Measurements from ENCODE around the gene TBL1XR1.

Gene TBL1XR1

DNA sequence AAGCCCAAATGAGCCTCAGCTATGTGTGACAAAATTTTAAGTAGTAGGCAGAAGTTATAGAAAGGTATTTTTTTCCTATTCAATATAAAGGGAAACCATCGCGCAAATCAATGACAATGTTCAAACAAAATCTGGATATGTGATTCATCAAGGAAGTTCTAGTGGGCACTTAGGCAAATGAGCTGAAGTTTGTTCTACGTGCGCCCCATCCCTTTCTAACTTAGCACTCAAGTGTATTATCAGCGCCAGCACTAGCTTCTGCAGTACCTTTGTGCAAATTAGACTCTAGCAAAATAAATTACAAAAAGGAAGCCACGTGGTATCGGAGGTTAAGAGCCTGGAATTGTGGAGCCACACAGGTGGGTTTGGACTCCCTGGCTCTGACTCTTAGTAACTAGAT, 91.1 kb downstream of the TBL1XR1 start:
- DNase-seq: no peak

DNA sequence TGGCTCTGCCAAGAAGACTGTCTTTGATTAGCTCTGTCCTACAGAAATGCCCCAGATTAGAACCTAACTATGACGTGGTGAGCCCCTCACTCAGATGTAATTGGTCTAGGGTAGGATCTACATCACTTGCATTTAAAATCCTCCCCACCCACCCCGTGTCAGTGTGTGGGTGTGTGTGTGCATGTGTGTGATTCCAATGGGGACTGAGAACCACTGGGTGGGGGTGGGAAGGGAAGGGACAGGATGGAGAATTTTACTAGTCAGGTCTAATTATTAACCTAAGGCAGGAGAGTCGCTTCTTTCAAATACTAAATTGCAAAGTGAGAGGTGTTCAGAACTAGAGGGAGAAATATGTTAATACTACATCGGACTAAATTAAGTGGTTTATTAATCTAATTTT, 91.7 kb downstream of the TBL1XR1 start:
- no peak for DNase-seq

DNA sequence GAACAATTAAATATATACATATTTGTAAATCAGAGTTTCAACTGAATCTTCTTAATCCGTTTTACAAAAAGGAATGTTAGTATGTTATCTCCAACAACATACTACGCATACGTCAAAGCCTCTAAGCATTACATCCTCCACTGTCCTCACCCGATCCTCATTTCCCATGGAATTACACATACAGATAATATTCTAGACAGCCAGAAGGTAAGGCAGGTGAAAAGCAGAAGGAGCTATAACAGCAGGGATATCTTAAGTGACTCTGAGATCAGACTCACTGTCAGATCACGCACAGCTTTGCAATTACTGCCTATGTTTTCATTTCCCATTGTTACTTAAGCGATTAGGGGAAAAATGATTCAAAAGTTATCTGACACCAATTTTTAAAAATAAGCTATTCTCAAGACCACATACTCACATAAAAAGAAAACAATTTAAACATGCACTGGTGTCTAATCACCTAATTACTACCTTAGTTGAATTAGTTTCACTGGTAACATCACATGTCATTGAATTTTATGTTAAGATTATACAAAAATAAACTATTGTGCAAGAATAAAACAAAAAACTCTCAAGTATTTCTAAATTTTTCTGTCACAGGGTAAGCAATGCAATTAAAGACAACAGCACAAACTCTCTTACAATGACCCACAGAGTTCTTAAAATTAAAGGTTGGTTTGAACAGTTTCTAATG, 92.8 kb downstream of the TBL1XR1 start:
- DNase-seq: no peak

DNA sequence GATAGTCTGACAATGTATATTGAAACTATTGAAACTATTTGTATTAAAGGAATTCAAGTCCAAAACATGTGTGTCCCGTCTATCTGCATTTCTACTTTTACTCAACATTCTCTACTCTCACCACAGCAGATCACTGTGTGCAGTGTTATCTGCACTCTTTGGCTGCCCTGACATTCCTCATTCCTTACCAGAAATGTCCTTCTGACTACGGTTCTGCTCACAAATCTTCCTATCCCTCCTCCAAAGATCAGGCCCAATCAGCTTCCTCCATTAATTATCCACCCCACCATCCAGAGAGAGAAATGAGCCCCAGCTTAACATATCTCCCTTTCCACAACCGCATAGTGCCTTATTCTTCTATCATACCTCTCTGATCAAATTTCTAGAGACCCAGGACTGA, 94.7 kb downstream of the TBL1XR1 start:
- no peak for DNase-seq

DNA sequence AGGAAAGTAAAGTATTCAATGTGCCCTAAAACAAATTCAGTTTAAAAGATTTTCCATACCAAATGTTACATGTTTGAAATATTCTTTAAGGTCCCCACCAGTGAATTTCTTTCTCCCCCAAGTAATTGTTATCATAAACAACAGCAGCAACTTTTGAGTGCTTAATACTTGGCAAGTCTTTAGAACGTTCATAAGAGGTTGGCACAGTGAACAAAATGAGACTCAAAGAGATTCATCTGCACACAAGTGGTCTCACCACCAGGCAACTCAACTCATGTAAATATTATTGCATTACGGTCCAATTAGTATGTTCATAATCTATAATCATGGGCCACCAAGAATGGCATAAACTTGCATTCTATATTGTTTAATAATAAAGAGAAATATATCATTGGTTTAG, 98.7 kb downstream of the TBL1XR1 start:
- DNase-seq: no peak

DNA sequence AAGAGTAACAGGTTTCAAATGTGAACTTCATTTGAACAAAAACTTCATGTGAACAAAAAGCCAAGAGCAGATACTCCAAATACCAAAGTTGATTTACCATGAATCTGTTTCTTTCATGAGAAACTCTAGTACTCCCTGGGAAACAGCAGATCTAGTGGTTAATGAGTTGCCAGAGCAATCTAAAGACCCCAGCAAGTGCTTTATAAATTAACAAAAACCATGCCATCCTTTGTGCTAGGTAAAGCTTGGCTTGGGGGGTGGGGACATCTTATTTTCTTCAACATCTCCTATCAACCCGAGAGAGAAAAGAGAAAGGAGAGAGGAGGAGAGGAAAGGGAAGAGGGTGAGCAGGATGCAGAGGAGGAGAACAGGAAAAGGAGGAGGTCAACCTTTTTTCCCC, 100.7 kb downstream of the TBL1XR1 start:
- no peak for DNase-seq

DNA sequence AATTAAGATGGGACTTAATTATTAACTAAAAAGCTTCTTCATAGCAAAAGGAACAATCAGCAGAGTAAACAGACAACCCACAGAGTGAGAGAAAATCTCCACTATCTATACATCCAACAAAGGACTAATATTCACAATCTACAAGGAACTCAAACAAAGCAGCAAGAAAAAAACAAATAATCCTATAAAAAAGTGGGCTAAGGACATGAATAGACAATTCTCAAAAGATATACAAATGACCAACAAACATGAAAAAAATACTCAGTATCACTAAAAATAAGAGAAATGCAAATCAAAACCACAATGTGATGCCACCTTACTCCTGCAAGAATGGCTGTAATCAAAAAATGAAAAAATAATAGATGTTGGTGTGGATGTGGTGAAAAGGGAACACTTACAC, 103.3 kb downstream of the TBL1XR1 start:
- no peak for DNase-seq

DNA sequence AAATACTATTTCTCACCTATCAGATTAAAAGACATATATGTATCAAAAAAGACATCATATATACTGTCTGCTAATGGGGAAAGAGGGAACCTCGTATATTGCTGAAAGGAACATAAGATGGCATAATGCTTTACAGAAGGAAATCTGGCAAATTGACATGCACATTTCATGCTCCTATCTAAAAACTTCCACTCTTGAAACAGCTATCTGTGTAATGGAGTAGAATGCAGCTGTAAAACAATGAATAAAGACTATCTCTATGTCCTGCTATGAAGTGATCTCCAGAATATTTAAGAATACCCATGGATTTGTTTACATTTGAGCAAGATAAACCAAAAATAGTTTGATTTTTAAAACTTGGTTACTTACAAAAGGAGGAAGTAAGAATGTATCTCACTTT, 107.4 kb downstream of the TBL1XR1 start:
- DNase-seq: no peak

DNA sequence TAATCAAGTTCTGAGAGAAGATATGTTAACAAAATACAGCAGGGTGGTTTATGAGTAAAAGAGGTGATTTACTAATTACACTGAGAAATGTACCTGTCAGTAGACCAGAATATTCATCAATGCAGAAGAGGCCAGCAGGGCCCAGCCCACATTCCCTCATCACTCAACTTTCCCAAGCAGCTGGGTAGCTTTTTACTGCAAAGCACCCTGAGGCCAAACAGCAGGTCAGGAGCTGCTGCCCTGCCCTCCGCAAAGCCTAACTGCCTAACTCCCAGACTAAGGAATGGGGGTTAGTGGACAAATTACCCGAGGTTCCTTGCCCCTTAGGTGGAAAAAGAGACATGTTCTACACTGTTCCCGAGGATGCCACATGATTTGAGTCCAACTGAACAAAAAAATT, 108.2 kb downstream of the TBL1XR1 start:
- DNase-seq: no peak

DNA sequence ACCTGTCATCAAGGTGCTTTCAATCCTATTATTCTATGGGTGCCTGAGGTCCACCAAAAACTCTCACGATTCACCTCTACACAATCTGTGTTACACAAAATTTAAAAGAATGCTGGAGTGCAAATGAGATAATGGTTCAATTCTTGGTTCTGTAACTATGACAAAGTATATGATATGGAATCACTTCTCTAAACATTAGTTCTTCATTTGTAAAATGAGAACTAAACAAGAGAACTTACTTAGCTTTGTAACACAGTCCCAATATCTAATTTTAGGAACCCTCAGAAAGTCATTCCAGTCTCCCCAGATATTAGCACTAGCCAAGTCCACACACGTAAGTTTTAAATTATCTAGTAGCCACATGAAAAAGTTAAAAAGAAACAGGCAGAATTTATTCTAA, 111.5 kb downstream of the TBL1XR1 start:
- DNase-seq: no peak

DNA sequence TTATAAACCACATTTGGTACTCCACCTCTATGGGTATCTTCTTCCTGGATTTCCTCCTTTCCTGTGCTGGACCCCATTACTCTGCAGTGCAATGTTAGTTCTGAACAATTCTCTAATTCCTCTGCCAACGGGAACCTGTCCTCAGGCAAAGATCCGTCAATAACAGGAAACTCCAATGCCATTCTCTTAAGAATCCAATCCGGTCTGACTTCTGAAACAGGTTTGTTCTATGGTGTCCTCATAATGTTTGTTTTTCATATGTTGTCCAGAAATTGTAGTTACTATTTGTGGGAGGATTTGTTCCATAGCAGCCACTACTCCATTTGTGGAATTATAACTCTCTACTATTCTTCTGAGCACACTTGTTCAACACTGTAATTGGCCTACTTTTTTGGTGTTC, 112.7 kb downstream of the TBL1XR1 start:
- DNase-seq: no peak

DNA sequence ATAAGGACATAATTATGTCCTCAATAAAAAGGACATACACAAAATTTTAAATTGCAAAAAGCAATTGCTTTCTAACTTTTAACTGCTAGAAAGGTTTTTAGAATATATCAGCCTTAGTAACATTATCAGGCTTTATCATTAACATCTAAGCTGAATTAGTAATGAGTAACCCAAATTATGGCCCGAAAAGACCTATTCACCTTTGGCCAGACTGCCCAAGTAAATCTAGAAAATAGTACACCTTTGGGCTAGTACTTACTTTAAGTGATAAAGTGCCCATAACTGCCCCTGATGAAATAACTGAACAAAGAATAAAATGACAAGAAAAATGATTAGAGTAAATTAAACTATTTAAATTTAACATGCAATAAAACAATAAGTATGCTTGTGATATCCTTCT, 117.2 kb downstream of the TBL1XR1 start:
- DNase-seq: no peak

DNA sequence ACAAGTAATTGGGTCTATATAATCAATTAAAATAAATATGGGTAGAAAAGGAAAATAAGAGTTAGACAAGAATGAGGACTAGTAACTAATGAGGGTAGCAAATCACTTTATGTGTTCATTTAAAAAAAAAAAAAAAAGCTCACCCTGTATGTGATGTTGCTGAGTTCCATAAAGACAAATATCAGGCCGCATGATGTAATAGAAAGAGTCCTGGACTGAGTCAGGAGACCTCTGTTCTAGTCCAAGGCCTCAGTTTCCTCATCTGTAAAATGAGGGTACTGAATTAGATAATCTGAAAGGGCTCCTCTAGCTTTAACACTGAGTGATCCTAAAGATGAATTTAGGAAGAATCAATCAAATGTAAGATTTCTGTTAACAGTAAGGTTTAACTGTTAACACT, 117.6 kb downstream of the TBL1XR1 start:
- DNase-seq: no peak

DNA sequence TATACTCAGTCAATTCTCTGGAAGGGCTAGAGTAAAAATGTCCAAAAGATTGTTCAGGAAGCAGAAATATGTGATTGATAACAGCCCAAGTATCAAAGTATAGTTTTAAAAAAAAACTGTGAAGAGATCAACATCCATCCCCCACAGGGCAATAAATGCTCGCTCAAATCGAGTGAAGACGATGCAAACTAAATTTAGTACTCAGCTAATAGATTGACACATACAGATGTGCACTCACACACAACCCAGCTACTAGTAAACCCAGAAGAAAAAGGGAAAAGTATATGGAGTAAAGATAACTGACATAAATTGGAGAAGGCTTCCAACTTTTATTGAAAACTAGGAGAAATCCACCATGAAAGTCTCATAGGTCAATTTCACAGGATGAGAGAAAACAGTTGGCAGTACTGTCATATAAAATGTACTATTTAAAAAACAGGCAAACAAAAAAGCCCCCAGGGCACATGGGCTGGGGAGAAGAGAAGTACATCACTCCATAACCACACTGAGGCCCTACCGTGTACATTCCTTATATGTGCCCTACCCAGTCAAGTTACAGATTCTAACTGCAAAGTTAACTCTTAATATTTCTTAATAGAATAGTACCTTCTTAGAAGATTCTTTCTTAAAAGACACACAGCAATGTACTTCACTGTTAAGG, 125.7 kb downstream of the TBL1XR1 start:
- DNase-seq: no peak

DNA sequence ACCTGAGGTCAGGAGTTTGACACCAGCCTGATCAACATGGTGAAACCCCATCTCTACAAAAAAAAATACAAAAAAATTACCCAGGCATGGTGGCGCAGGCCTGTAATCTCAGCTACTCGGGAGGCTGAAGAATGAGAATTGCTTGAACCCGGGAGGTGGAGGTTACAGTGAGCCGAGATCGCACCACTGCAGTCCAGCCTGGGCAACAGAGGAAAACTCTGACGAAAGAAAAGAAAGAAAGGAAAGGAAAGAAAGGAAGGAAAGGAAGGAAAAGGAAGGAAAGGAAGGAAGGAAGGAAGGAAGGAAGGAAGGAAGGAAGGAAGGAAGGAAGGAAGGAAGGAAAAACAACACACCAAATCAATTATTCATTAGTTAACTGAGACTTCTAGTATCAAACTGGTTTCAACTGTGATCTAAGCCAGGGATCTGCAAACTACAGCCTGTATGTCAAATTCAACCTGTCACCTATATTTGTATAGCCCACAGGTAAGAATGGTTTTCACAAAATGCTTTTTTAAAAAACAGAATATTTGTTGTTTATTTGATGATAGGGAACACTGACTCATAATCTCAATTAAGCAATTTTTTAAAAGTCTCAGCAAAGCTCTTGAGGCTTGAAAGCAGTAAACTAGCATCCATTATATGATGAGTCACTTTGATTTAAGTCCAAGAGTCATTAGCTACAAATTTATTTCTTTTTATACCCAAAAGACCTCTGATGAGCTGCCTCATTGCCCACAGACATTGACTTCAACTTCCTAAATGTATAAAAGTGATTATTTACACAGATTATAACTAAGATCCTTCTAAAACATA, 127.6 kb downstream of the TBL1XR1 start:
- DNase-seq: no peak

DNA sequence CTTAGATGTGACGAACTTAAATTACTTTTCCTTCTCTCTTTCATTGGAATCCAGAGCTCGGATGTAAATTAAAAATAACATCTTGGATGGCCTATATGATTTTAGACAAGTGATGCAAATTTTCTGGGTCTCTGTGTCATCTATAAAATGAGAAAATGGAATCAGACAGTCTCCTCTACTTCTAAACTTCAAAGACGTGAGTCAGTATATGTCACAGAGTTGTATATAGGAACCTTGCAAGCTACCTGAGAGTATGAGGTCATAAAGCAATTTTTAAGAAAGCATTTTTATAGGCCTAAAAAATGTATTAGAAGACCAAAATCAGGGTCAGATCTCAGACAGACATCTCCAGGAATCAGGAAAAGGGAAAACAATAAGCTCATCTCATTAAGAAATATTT, 128.3 kb downstream of the TBL1XR1 start:
- DNase-seq: no peak

DNA sequence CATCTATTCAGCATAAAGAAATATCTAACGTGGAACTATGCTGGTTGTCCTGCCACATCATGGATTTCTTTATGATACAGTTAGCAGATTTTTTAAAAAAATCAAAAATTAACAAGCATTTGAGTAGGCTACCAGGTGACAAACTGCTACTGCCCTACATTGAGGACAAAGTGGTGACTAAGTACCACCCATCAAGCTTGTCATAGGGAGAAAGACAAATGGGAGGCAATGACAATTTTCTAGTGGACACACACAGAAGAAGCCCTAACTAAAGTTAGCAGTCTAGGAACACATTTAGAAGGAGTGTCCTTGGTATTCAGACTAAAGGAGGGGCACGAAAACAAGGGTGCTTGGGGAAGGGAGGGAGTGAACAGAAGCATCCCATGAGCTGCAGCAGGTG, 131.2 kb downstream of the TBL1XR1 start:
- no peak for DNase-seq

DNA sequence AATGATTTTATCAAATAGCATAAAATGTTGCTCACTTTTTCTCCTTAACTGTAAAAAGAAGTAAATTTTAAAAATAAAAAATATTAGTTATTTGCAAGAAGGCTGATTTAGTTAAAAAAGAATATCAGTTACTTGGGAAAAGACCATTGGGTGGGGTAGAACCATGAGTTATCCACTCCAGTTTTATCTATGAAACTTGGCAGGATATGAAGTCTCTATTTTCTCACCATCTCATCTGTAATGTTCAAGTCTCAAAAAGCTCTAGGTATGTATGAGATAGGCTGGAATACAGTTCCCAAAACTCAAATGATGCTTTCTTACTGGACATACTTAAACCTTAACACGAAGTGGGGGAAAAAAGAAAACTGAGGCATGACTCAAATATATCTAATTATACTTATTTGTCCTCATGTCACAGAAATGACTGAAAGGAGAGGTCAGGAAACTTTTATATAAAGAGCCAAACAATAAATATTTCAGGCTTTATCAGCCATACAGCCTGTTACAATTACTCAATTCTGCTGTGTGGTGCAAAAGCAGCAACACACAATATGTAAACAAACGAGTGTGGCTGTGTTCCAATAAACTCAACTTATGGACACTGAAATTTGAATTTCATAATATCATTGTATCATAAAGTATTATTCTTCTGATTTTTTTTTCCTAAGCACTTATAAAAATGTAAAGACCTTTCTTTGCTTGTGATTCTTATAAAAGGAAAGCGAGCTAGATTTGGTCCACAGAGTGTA, 131.8 kb downstream of the TBL1XR1 start:
- no peak for DNase-seq

DNA sequence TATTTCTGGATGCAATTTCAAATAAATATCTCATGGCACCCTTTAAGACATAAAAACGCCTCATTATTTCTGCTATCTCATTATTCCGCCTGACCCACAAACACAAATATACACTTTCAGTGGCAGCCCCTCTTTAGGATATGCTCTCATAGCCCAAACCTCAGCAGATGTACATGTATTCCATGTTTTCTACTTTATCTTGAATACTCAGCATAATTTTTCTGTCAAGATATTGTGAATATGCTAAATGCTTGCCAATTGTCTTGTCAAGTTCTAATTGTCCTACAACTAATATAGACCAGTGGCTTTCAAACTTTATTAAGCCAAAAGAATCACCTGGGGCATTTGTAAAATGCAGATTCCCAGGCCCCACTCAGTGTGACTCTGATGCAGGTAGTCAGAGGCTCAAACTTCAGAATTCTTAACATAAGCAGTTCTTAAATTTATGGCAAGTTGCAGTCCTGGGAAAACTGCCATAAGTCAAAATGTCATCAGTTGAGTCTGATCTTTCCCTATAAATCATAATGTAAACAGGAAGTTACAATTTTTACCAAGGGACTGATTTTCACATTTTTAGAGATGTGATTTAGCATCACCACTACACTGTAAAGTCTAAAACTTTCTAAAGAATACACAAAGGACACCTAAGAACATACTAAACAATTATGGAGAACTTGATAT, 135.1 kb downstream of the TBL1XR1 start:
- DNase-seq: no peak

DNA sequence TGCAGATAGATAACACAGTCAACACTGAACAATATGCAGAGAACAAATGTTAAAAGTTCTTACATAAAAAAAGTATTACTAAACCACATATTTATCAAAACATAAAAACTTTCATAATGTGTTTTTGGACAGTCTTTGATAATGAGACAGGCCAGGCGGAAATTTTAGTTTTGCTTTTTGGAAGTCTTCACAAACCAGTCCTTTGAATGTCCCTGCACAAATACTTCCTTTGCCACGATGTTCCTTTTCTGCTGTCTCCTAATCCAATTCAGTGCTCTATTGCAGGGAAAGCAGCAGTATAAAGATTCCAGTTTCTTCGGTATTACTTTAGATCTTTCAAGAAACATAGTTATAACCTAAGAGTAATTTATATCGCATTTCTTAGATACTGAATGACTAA, 135.9 kb downstream of the TBL1XR1 start:
- DNase-seq: no peak

DNA sequence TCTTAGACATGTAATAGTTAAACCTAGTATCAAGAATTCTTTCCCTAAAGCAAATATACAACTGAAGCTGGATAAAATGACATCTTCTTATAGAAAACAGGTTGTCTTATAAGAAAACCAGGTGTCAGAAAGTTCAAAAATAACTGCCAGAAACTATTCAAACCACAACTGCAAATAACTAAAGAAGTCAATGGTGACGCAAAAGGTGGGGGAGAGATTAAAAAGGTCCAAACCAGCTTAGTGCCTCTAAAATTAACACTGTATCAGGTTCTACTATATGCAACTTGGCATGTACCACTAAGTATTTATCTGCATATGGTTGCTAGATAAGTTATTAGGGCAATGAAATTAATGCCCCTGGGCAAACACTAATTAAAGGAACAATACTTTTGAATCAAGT, 136.8 kb downstream of the TBL1XR1 start:
- no peak for DNase-seq

DNA sequence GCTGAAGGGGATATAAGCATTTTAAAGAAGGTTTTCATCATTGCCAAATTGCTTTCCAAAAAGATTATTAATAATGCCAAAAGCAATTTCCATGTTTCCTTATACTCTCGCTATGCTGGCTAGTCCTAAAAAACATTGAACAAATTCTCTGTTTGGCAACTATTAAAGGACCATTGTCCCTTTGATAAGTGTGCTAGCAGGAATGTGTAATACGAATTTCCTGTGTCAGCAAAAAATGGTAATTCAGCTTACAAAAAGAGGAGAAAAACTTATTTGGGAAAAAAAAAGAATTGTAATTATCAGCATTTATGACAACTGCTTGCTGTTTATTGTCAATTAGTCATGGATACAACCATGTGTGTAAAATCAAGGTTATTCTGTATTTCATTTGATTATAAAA, 138.6 kb downstream of the TBL1XR1 start:
- DNase-seq: no peak

DNA sequence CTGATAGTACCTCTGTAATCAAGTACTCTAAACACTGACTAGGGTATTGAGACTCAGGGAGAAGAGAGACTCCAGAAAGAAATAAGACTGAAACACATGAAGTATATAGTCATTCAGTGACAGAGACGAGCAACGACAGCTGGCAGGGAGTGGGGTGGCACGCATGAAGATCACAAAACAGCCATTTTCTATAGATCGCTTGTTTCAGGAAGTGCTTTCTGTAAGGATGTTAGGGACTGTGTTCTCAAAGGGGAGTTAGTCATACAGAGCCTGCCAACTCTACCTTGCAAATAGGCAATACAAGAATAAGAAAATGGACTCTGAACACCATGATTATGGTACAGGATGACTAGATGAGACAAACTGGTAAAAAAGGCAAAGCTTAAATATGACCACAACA, 139.5 kb downstream of the TBL1XR1 start:
- peak; percentile 20 for DNase-seq

Data from activated CD4-positive, alpha-beta T cell treated with anti-CD3 and anti-CD28 coated beads, Interleukin-2, amount 50 U/mL, for 1 hour (primary cell).